Left ventricle myocardium inferior (tissue), 1 donor: ENCODE data around the gene CNTNAP2. TPM values are rescaled to one million over a fixed set of nuclear protein-coding genes. Genes with fewer than 3 reads are reported as not detected.

Experiments used
- DNase-seq: peaks from one replicate; pipeline ENCODE4 v3.0.0-alpha.2; 2020
- H3K27ac ChIP-seq: fragments of 200-600 bp; replicated peaks from 2 replicates; pipeline ENCODE4 v1.8.0; 2021
- H3K27me3 ChIP-seq: fragments of 200-600 bp; 2 replicates; pipeline ENCODE4 v1.8.0; 2021; ENCODE audit warnings: low read depth
- H3K36me3 ChIP-seq: fragments of 200-600 bp; 2 replicates; pipeline ENCODE4 v1.8.0; 2021
- H3K4me1 ChIP-seq: fragments of 200-600 bp; 2 replicates; pipeline ENCODE4 v1.8.0; 2021
- H3K4me3 ChIP-seq: fragments of 200-600 bp; 2 replicates; pipeline ENCODE4 v1.8.0; 2021; ENCODE audit warnings: mild to moderate bottlenecking, moderate library complexity
- H3K9me3 ChIP-seq: fragments of 200-600 bp; replicated peaks from 2 replicates; pipeline ENCODE4 v1.8.0; 2021
- CTCF ChIP-seq: fragments of 200-600 bp; IDR thresholded peaks from 2 replicates; pipeline ENCODE4 v1.8.0; 2021; ENCODE audit warnings: antibody characterized with exemption, mild to moderate bottlenecking, borderline replicate concordance
- intact Hi-C: fragments of 100-400 bp; cut with micrococcal nuclease; formaldehyde crosslinking; loops from one replicate; pipeline ENCODE4 v1.11.0; 2022
- total RNA-seq: library from RNA; stranded (reverse); fragmentation: NEBNext Ultra II Directional; extraction: Animal tissue kit (Norgen Biotek cat#: 25700); gene quantifications from one replicate; pipeline ENCODE4 v1.2.1, GENCODE V29; 2021
- donor health status: DM: no; HTN: yes; CAD: no; lungs with severe emphysema.

The CNTNAP2 gene
- total RNA-seq, 1 donor from 2014 or later = 0.99 TPM

GRCh38 chr7:146728611-146729010 is 612.0 kb downstream of the CNTNAP2 start:
- no peak for DNase-seq
- no peak for TF ChIP-seq CTCF
- Histone ChIP-seq H3K4me1 (no peaks in the 10 kb centered on the region), H3K36me3 (no peaks in the 10 kb centered on the region), H3K27me3 (no peaks in the 10 kb centered on the region), H3K27ac (no peak overlapping the region), H3K9me3 (no peaks in the 10 kb centered on the region), H3K4me3 (no peak overlapping the region)
- intact Hi-C loops = no loop called here

- Histone ChIP-seq H3K4me1 (no peaks in the 10 kb centered on the region), H3K27me3 (no peaks in the 10 kb centered on the region), H3K9me3 (peaks cover 9% of the 10 kb centered on the region), H3K4me3 (no peak overlapping the region), H3K27ac (no peak overlapping the region), H3K36me3 (no peaks in the 10 kb centered on the region)
- TF ChIP-seq CTCF = no peak
- no peak for DNase-seq
- intact Hi-C loops = no loop called here
Observed at GRCh38 chr7:146731185-146731584, 614.6 kb downstream of the CNTNAP2 start.

- TF ChIP-seq CTCF = no peak
- Histone ChIP-seq H3K27ac (no peak overlapping the region), H3K36me3 (no peaks in the 10 kb centered on the region), H3K4me1 (no peaks in the 10 kb centered on the region), H3K4me3 (no peak overlapping the region), H3K27me3 (no peaks in the 10 kb centered on the region), H3K9me3 (peaks cover 56% of the 10 kb centered on the region)
- intact Hi-C loops = no loop called here
- DNase-seq = no peak
Observed at GRCh38 chr7:146735992-146736391, 619.4 kb downstream of the CNTNAP2 start.

GRCh38 chr7:146736446-146737190 is 620.0 kb downstream of the CNTNAP2 start:
- intact Hi-C loops = no loop called here
- H3K4me1 ChIP-seq = no peaks in the 10 kb centered on the region
- H3K27me3 ChIP-seq = no peaks in the 10 kb centered on the region
- H3K36me3 ChIP-seq = no peaks in the 10 kb centered on the region
- no peak overlapping the region for H3K27ac ChIP-seq
- no peak for DNase-seq
- H3K9me3 ChIP-seq = peaks cover 63% of the 10 kb centered on the region
- TF ChIP-seq CTCF = no peak
- no peak overlapping the region for H3K4me3 ChIP-seq

- Histone ChIP-seq H3K4me3 (no peak overlapping the region), H3K27ac (no peak overlapping the region), H3K9me3 (peaks cover 72% of the 10 kb centered on the region), H3K4me1 (no peaks in the 10 kb centered on the region), H3K36me3 (no peaks in the 10 kb centered on the region), H3K27me3 (no peaks in the 10 kb centered on the region)
- no peak for DNase-seq
- no peak for TF ChIP-seq CTCF
- intact Hi-C loops = no loop called here
Observed at GRCh38 chr7:146740039-146740438, 623.4 kb downstream of the CNTNAP2 start.
